Right lobe of liver (tissue), 4 donors: ENCODE data around the gene GDI1.

Experiments
- POLR2A ChIP-seq: fragments of 450-650 bp; IDR thresholded peaks from one replicate; pipeline ENCODE4 v1.6.1; 2017; ENCODE audit warnings: antibody characterized with exemption, mild to moderate bottlenecking
- TF ChIP-seq, protein P1 (sequence below), 4 donors: fragments of 200-600 bp in 3 of 4; fragments of 450-650 bp in 1 of 4; IDR thresholded peaks; one replicate each; pipeline versions ENCODE4 v1.5.1 to v1.8.0; 2016 to 2022; ENCODE audit warnings: antibody characterized with exemption in 4 of 4, mild to moderate bottlenecking in 2 of 4
- donor health status: DM: no; HTN: no; CAD: no.
- donor health status: DM: no; HTN: no; CAD: no.
- donor health status: DM: no; HTN: yes; CAD: no.

GRCh38 chrX:154413142-154413541, 23.8 kb upstream of the GDI1 start:
- TF ChIP-seq, protein P1, sequence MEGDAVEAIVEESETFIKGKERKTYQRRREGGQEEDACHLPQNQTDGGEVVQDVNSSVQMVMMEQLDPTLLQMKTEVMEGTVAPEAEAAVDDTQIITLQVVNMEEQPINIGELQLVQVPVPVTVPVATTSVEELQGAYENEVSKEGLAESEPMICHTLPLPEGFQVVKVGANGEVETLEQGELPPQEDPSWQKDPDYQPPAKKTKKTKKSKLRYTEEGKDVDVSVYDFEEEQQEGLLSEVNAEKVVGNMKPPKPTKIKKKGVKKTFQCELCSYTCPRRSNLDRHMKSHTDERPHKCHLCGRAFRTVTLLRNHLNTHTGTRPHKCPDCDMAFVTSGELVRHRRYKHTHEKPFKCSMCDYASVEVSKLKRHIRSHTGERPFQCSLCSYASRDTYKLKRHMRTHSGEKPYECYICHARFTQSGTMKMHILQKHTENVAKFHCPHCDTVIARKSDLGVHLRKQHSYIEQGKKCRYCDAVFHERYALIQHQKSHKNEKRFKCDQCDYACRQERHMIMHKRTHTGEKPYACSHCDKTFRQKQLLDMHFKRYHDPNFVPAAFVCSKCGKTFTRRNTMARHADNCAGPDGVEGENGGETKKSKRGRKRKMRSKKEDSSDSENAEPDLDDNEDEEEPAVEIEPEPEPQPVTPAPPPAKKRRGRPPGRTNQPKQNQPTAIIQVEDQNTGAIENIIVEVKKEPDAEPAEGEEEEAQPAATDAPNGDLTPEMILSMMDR (IDR thresholded peaks at IDR 0.05) = no peak
- TF ChIP-seq POLR2A = no peak
